Measurements from ENCODE around the gene DHX40. TPM values are rescaled to one million over a fixed set of nuclear protein-coding genes. Genes with fewer than 3 reads are reported as not detected.

The DHX40 gene
- total RNA-seq, 1 experiment from 2014 or later = 22.9 TPM

DNA sequence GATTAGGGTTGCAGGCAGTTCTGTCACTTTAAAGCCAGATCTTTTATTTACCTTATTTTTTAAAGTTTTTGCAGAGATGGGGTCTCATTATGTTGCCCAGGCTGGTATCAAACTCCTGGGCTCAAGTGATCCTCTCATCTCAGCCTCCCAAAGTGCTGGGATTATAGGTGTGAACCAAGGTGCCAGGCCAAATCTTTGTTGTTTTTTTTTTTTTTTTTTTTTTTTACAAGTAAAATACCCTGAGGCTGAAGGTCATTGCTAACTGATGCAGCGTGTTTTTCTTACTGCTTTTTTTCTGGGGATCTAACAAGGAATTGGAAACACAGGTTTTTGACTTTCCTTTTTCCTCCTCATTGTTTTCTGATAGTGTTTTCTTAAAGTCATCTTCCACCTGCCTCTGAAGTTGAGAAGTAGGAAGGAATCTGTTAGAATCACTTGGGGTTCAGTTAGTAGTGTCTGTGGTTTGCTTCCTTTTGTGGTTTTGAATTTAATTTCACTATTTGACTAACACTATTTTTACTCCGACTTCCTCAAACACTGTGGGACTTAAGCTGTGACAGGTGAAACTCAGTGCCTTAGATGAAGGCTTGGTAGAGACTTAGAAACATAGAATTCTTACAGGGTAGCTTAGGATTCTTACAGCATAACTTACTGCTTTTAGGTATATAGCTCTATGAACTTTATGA is 76.5 kb downstream of the DHX40 start:
- intact Hi-C loops (cut with micrococcal nuclease; ENCODE audit: unreplicated experiment) = no loop called here
- no peak overlapping the region for H3K4me3 ChIP-seq (ENCODE audit: low read depth, low read length, poor library complexity, severe bottlenecking)
- DNase-seq (ENCODE audit: low spot score) = no peak
- no peak for TF ChIP-seq CTCF (conservative IDR thresholded peaks at IDR 0.05; ENCODE audit: low read depth, low read length)
- no peak for TF ChIP-seq EZH2 (IDR thresholded peaks at IDR 0.05; ENCODE audit: borderline replicate concordance, low read depth, low read length, poor library complexity, severe bottlenecking)
- BruUV-seq (replicated peaks) = no TSS peak
- H3K27ac ChIP-seq (ENCODE audit: low read depth, low read length, poor library complexity, severe bottlenecking) = peak overlapping the region; percentile 16
- no peaks in the 10 kb centered on the region for H3K9me3 ChIP-seq (ENCODE audit: low read depth, low read length, poor library complexity, severe bottlenecking)
- no peaks in the 10 kb centered on the region for H3K27me3 ChIP-seq (replicated peaks; ENCODE audit: insufficient read depth, low read depth, low read length, poor library complexity)
- peaks cover 26% of the 10 kb centered on the region for H3K36me3 ChIP-seq (ENCODE audit: insufficient read depth, low read length, poor library complexity, severe bottlenecking)
- ChIA-PET CTCF (no interaction called here), POLR2A (ENCODE audit: low non-redundant PET) (no interaction called here)
- H3K4me1 ChIP-seq (ENCODE audit: insufficient read depth, low read length, poor library complexity, severe bottlenecking) = peaks cover 14% of the 10 kb centered on the region

DNA sequence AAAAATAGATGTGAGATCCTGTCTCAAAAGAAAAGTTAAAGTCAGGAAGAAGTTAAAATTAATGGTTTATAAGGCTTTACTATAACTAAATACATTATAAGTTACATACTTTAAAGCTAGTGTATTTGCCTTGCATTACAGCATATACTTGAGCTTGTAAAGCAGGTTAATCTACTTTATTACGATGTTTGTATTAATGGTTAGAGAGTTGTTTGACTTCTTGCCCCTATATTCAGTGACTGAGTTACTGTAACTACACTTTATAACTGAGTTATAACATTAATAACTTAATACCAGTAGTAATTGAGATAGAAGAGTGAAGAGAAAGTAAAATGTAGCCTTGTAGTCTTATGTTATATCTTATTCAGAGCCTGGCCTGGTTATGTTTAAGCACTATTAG is 77.2 kb downstream of the DHX40 start:
- no TSS peak for BruUV-seq (replicated peaks)
- Histone ChIP-seq H3K4me3 (ENCODE audit: low read depth, low read length, poor library complexity, severe bottlenecking) (no peak overlapping the region), H3K27me3 (replicated peaks; ENCODE audit: insufficient read depth, low read depth, low read length, poor library complexity) (no peaks in the 10 kb centered on the region), H3K9me3 (ENCODE audit: low read depth, low read length, poor library complexity, severe bottlenecking) (no peaks in the 10 kb centered on the region), H3K27ac (ENCODE audit: low read depth, low read length, poor library complexity, severe bottlenecking) (peak overlapping the region; percentile 16), H3K36me3 (ENCODE audit: insufficient read depth, low read length, poor library complexity, severe bottlenecking) (peaks cover 32% of the 10 kb centered on the region), H3K4me1 (ENCODE audit: insufficient read depth, low read length, poor library complexity, severe bottlenecking) (peaks cover 14% of the 10 kb centered on the region)
- intact Hi-C loops (cut with micrococcal nuclease; ENCODE audit: unreplicated experiment) = no loop called here
- CTCF ChIA-PET = no interaction called here
- no peak for DNase-seq (ENCODE audit: low spot score)
- POLR2A ChIA-PET (ENCODE audit: low non-redundant PET) = no interaction called here
- TF ChIP-seq CTCF (conservative IDR thresholded peaks at IDR 0.05; ENCODE audit: low read depth, low read length) (no peak), EZH2 (IDR thresholded peaks at IDR 0.05; ENCODE audit: borderline replicate concordance, low read depth, low read length, poor library complexity, severe bottlenecking) (no peak)

- BruUV-seq (replicated peaks) = no TSS peak
- Histone ChIP-seq H3K36me3 (ENCODE audit: insufficient read depth, low read length, poor library complexity, severe bottlenecking) (peaks cover 41% of the 10 kb centered on the region), H3K4me1 (ENCODE audit: insufficient read depth, low read length, poor library complexity, severe bottlenecking) (peaks cover 14% of the 10 kb centered on the region), H3K9me3 (ENCODE audit: low read depth, low read length, poor library complexity, severe bottlenecking) (no peaks in the 10 kb centered on the region), H3K27ac (ENCODE audit: low read depth, low read length, poor library complexity, severe bottlenecking) (no peak overlapping the region), H3K4me3 (ENCODE audit: low read depth, low read length, poor library complexity, severe bottlenecking) (no peak overlapping the region), H3K27me3 (replicated peaks; ENCODE audit: insufficient read depth, low read depth, low read length, poor library complexity) (no peaks in the 10 kb centered on the region)
- intact Hi-C loops (cut with micrococcal nuclease; ENCODE audit: unreplicated experiment) = no loop called here
- ChIA-PET POLR2A (ENCODE audit: low non-redundant PET) (no interaction called here), CTCF (no interaction called here)
- no peak for TF ChIP-seq CTCF (conservative IDR thresholded peaks at IDR 0.05; ENCODE audit: low read depth, low read length)
- TF ChIP-seq EZH2 (IDR thresholded peaks at IDR 0.05; ENCODE audit: borderline replicate concordance, low read depth, low read length, poor library complexity, severe bottlenecking) = no peak
- DNase-seq (ENCODE audit: low spot score) = no peak
Observed at GRCh38 chr17:59643159-59644140, 78.0 kb downstream of the DHX40 start.

Data from A673 (cell line).